GM12891 (cell line): ENCODE data around the gene IL20RA.

Source experiments
- POLR2A ChIP-seq: IDR thresholded peaks from 2 replicates; pipeline ENCODE4 v1.6.1; 2011; ENCODE audit warnings: low read depth, low read length, control low read depth
- POLR2AphosphoS5 ChIP-seq: IDR thresholded peaks from 2 replicates; pipeline ENCODE4 v1.6.1; 2011; ENCODE audit warnings: low read depth, low read length, control low read depth

GRCh38 chr6:136975089-136975715, 69.6 kb downstream of the IL20RA start:
- TF ChIP-seq POLR2A: no peak
- TF ChIP-seq POLR2AphosphoS5: no peak
